DOHH2 (cell line): Measurements from ENCODE around the gene TNFRSF21.

Source experiments
- H3F3A ChIP-seq: fragments of 200-600 bp; sonication (generic), shearing (Covaris generic); 2 replicates; pipeline ENCODE4 v1.6.0; 2016; ENCODE audit warnings: antibody characterized with exemption, mild to moderate bottlenecking; ENCODE audit not compliant: control insufficient read depth, insufficient read depth
- H3K27ac ChIP-seq: fragments of 200-600 bp; sonication (generic); 2 replicates; pipeline ENCODE4 v1.5.1; 2014; ENCODE audit warnings: low read depth, mild to moderate bottlenecking, low read length, moderate library complexity
- H3K27me3 ChIP-seq: fragments of 200-600 bp; sonication (generic); 2 replicates; pipeline ENCODE4 v1.6.1; 2014; ENCODE audit warnings: mild to moderate bottlenecking, low read length, mixed read lengths; ENCODE audit not compliant: control insufficient read depth
- H3K36me3 ChIP-seq: fragments of 200-600 bp; sonication (generic); 2 replicates; pipeline ENCODE4 v1.6.1; 2014; ENCODE audit warnings: mild to moderate bottlenecking, low read length, moderate library complexity, mixed read lengths; ENCODE audit not compliant: control insufficient read depth
- H3K4me1 ChIP-seq: fragments of 200-600 bp; sonication (generic); 2 replicates; pipeline ENCODE4 v1.6.1; 2014; ENCODE audit warnings: mild to moderate bottlenecking, low read length, mixed read lengths; ENCODE audit not compliant: control insufficient read depth
- H3K4me2 ChIP-seq: fragments of 200-600 bp; sonication (generic); 2 replicates; pipeline ENCODE4 v1.6.0; 2014; ENCODE audit warnings: mild to moderate bottlenecking, low read length, moderate library complexity
- H3K4me3 ChIP-seq: fragments of 200-600 bp; sonication (generic); 2 replicates; pipeline ENCODE4 v1.5.1; 2014; ENCODE audit warnings: mild to moderate bottlenecking, low read length, mixed read lengths
- H3K79me2 ChIP-seq: fragments of 200-600 bp; sonication (generic); 2 replicates; pipeline ENCODE4 v1.6.1; 2014; ENCODE audit warnings: mild to moderate bottlenecking, low read length, mixed read lengths; ENCODE audit not compliant: control insufficient read depth
- H3K9me2 ChIP-seq: fragments of 200-600 bp; sonication (generic); replicated peaks from 2 replicates; pipeline ENCODE4 v1.6.1; 2014; ENCODE audit warnings: mild to moderate bottlenecking, low read length, mixed read lengths; ENCODE audit not compliant: control insufficient read depth
- H3K9me3 ChIP-seq: fragments of 200-600 bp; sonication (generic); 2 replicates; pipeline ENCODE4 v1.6.1; 2014; ENCODE audit warnings: antibody characterized with exemption, low read length, mixed read lengths; ENCODE audit not compliant: control insufficient read depth, insufficient read depth
- H4K20me1 ChIP-seq: fragments of 200-600 bp; sonication (generic); 2 replicates; pipeline ENCODE4 v1.6.0; 2014; ENCODE audit warnings: low read depth, mild to moderate bottlenecking, antibody characterized with exemption, low read length, moderate library complexity; ENCODE audit not compliant: control insufficient read depth, insufficient read depth
- EZH2phosphoT487 ChIP-seq: fragments of 200-600 bp; sonication (generic); IDR thresholded peaks from 2 replicates; pipeline ENCODE4 v1.6.1; 2017; ENCODE audit warnings: borderline replicate concordance, mild to moderate bottlenecking, antibody characterized with exemption, low read length, moderate library complexity, mixed read lengths
- TF ChIP-seq, protein P1 (sequence below): fragments of 200-600 bp; sonication (generic); IDR thresholded peaks from one replicate; pipeline ENCODE4 v1.5.1; 2014; ENCODE audit warnings: antibody characterized with exemption, mild to moderate bottlenecking, low read depth, low read length; ENCODE audit not compliant: poor library complexity, severe bottlenecking

The TNFRSF21 gene

GRCh38 chr6:47265971-47266370, 43.7 kb downstream of the TNFRSF21 start:
- no peaks in the 10 kb centered on the region for H3K27me3 ChIP-seq
- no peaks in the 10 kb centered on the region for H3K9me3 ChIP-seq
- H3F3A ChIP-seq: no peaks in the 10 kb centered on the region
- H4K20me1 ChIP-seq: no peaks in the 10 kb centered on the region
- H3K27ac ChIP-seq: no peak overlapping the region
- no peak overlapping the region for H3K4me2 ChIP-seq
- H3K36me3 ChIP-seq: no peaks in the 10 kb centered on the region
- no peak for TF ChIP-seq EZH2phosphoT487
- TF ChIP-seq, protein P1, sequence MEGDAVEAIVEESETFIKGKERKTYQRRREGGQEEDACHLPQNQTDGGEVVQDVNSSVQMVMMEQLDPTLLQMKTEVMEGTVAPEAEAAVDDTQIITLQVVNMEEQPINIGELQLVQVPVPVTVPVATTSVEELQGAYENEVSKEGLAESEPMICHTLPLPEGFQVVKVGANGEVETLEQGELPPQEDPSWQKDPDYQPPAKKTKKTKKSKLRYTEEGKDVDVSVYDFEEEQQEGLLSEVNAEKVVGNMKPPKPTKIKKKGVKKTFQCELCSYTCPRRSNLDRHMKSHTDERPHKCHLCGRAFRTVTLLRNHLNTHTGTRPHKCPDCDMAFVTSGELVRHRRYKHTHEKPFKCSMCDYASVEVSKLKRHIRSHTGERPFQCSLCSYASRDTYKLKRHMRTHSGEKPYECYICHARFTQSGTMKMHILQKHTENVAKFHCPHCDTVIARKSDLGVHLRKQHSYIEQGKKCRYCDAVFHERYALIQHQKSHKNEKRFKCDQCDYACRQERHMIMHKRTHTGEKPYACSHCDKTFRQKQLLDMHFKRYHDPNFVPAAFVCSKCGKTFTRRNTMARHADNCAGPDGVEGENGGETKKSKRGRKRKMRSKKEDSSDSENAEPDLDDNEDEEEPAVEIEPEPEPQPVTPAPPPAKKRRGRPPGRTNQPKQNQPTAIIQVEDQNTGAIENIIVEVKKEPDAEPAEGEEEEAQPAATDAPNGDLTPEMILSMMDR: no peak
- H3K9me2 ChIP-seq: no peaks in the 10 kb centered on the region
- no peak overlapping the region for H3K4me3 ChIP-seq
- peaks cover 15% of the 10 kb centered on the region for H3K4me1 ChIP-seq
- no peaks in the 10 kb centered on the region for H3K79me2 ChIP-seq

DNA sequence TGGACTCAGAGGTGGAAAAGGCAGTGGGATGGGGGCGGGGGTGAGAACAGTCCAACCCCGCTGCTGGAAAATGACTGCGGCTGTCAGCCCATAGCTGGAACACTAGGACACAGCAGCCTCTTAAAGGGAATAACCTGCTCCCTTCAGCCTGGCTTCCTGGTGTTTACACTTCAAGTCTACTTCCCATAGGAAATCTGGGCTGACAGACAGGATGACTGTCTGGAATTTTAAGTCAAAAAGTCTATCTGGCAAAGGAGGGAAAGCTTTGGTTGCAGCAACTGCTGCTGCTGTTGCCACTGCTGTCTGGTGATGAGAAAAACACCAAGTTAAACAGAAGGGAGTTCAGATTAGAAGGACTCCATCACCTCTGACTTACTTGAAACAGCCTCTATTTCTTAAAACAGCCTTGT, 44.9 kb downstream of the TNFRSF21 start:
- Histone ChIP-seq H4K20me1 (no peaks in the 10 kb centered on the region), H3K4me3 (no peak overlapping the region), H3K27me3 (no peaks in the 10 kb centered on the region), H3K36me3 (no peaks in the 10 kb centered on the region), H3K4me2 (no peak overlapping the region), H3K4me1 (peaks cover 15% of the 10 kb centered on the region), H3F3A (no peaks in the 10 kb centered on the region), H3K9me2 (no peaks in the 10 kb centered on the region), H3K9me3 (no peaks in the 10 kb centered on the region), H3K79me2 (no peaks in the 10 kb centered on the region), H3K27ac (no peak overlapping the region)
- TF ChIP-seq EZH2phosphoT487: no peak
- TF ChIP-seq, protein P1: no peak

DNA sequence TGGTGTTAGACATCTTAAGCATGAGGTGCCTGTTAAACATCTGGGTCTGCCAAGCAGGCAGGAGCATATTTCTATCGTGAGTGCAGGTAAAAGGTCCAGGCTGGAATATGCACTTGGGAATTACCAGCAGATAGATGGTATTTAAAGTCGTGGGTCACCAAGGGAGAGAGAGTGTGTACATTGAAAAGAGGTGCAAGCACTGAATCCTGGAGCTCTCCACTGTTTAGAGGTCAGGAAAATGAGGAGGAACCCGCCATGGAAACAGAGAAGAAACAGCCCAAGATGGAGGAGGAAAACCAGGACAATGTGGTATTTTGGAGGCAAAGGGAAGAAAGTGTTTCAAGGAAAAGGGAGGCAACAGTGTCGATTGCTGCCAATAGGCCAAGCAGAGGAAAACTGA, 46.4 kb downstream of the TNFRSF21 start:
- Histone ChIP-seq H3F3A (no peaks in the 10 kb centered on the region), H3K4me1 (peaks cover 21% of the 10 kb centered on the region), H3K9me3 (no peaks in the 10 kb centered on the region), H3K9me2 (no peaks in the 10 kb centered on the region), H3K79me2 (no peaks in the 10 kb centered on the region), H3K4me2 (no peak overlapping the region), H3K27me3 (no peaks in the 10 kb centered on the region), H3K27ac (no peak overlapping the region), H4K20me1 (no peaks in the 10 kb centered on the region), H3K4me3 (no peak overlapping the region), H3K36me3 (no peaks in the 10 kb centered on the region)
- TF ChIP-seq EZH2phosphoT487: no peak
- TF ChIP-seq, protein P1: no peak

DNA sequence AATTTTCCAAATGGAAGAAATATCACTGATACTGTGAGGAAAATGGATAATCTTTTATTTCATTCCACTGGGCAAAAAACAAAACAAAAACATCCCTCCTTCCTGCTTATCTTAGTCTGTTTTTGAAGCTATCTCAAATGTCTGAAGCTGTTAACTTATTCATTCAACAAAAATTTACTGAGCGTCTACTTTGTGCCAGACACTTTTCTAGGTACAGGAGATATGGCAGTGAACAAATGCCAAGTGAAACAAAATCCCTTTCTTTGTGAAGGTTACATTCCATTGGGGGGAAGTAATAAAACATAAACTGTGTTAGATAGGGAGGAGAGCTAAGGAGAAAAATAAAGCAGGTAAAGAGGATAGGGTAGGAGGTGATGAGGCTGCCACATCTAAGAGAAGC, 47.5 kb downstream of the TNFRSF21 start:
- H3K36me3 ChIP-seq: no peaks in the 10 kb centered on the region
- no peaks in the 10 kb centered on the region for H3F3A ChIP-seq

More for the DNA sequence above, 47.5 kb downstream of the TNFRSF21 start:
- Histone ChIP-seq H3K9me3 (no peaks in the 10 kb centered on the region), H3K27me3 (no peaks in the 10 kb centered on the region), H3K4me2 (no peak overlapping the region), H3K79me2 (no peaks in the 10 kb centered on the region), H3K4me3 (no peak overlapping the region), H3K4me1 (peaks cover 21% of the 10 kb centered on the region), H4K20me1 (no peaks in the 10 kb centered on the region), H3K27ac (no peak overlapping the region), H3K9me2 (no peaks in the 10 kb centered on the region)
- no peak for TF ChIP-seq EZH2phosphoT487
- TF ChIP-seq, protein P1: no peak
